Mesendoderm (in vitro differentiated cells): ENCODE data around the gene ZNF451.

Source experiments
- DNase-seq: peaks from one replicate; pipeline ENCODE4 v3.0.0; 2013
- H2AK5ac ChIP-seq: 2 replicates; pipeline ENCODE4 v1.6.1; 2013; ENCODE audit warnings: low read length, inconsistent platforms
- H2BK120ac ChIP-seq: 2 replicates; pipeline ENCODE4 v1.6.1; 2013; ENCODE audit warnings: low read depth, mild to moderate bottlenecking, low read length, moderate library complexity, mixed read lengths
- H2BK15ac ChIP-seq: replicated peaks from 2 replicates; pipeline ENCODE4 v1.6.1; 2013; ENCODE audit warnings: low read depth, mild to moderate bottlenecking, moderate library complexity
- H2BK5ac ChIP-seq: 2 replicates; pipeline ENCODE4 v1.6.1; 2013; ENCODE audit warnings: low read length, inconsistent platforms
- H3K18ac ChIP-seq: 2 replicates; pipeline ENCODE4 v1.6.1; 2013; ENCODE audit warnings: mild to moderate bottlenecking, low read length, mixed read lengths
- H3K23ac ChIP-seq: one replicate; pipeline ENCODE4 v1.6.1; 2013; ENCODE audit warnings: low read length
- H3K27ac ChIP-seq: 2 replicates; pipeline ENCODE4 v1.5.1; 2013; ENCODE audit warnings: low read depth, mild to moderate bottlenecking, inconsistent platforms, low read length, moderate library complexity
- H3K27me3 ChIP-seq: 2 replicates; pipeline ENCODE4 v1.6.1; 2013; ENCODE audit warnings: low read length, control low read depth, mild to moderate bottlenecking, inconsistent platforms; ENCODE audit not compliant: insufficient read depth, poor library complexity
- H3K36me3 ChIP-seq: 2 replicates; pipeline ENCODE4 v1.6.1; 2013; ENCODE audit warnings: low read length, inconsistent platforms; ENCODE audit not compliant: control insufficient read depth, insufficient read depth
- H3K4ac ChIP-seq: one replicate; pipeline ENCODE4 v1.6.1; 2013; ENCODE audit warnings: low read depth, mild to moderate bottlenecking, low read length, moderate library complexity
- H3K4me1 ChIP-seq: 2 replicates; pipeline ENCODE4 v1.6.1; 2013; ENCODE audit warnings: low read depth, low read length, inconsistent platforms; ENCODE audit not compliant: control insufficient read depth
- H3K4me2 ChIP-seq: 2 replicates; pipeline ENCODE4 v1.6.1; 2013; ENCODE audit warnings: low read length
- H3K4me3 ChIP-seq: 2 replicates; pipeline ENCODE4 v1.5.1; 2013; ENCODE audit warnings: mild to moderate bottlenecking, low read length
- H3K56ac ChIP-seq: one replicate; pipeline ENCODE4 v1.6.1; 2013; ENCODE audit warnings: low read length
- H3K79me1 ChIP-seq: 2 replicates; pipeline ENCODE4 v1.6.1; 2013; ENCODE audit warnings: low read length, inconsistent platforms
- H3K79me2 ChIP-seq: 2 replicates; pipeline ENCODE4 v1.6.1; 2013; ENCODE audit warnings: mild to moderate bottlenecking, low read length; ENCODE audit not compliant: control insufficient read depth, insufficient read depth
- H3K9ac ChIP-seq: 2 replicates; pipeline ENCODE4 v1.6.1; 2013; ENCODE audit warnings: low read length, inconsistent platforms
- H4K5ac ChIP-seq: one replicate; pipeline ENCODE4 v1.6.1; 2013; ENCODE audit warnings: low read length
- H4K8ac ChIP-seq: one replicate; pipeline ENCODE4 v1.6.1; 2013; ENCODE audit warnings: low read depth, mild to moderate bottlenecking, control low read depth, low read length, moderate library complexity
- WGBS: extraction: QIAGEN DNeasy Blood & Tissue Kit; methylation state at CpG from one replicate; pipeline ENCODE4 v1.1.7; 2013; ENCODE audit warnings: low lambda C conversion rate, missing lambda C conversion rate; ENCODE audit not compliant: insufficient coverage; ENCODE audit errors: extremely low coverage; 5-methylcytosine and 5-hydroxymethylcytosine counted together

ZNF451 gene

GRCh38 chr6:57130661-57131177 lies 40.7 kb downstream of the ZNF451 start:
- Histone ChIP-seq H3K27ac (no peak overlapping the region), H3K4me1 (no peaks in the 10 kb centered on the region), H2BK5ac (no peak overlapping the region)

DNA sequence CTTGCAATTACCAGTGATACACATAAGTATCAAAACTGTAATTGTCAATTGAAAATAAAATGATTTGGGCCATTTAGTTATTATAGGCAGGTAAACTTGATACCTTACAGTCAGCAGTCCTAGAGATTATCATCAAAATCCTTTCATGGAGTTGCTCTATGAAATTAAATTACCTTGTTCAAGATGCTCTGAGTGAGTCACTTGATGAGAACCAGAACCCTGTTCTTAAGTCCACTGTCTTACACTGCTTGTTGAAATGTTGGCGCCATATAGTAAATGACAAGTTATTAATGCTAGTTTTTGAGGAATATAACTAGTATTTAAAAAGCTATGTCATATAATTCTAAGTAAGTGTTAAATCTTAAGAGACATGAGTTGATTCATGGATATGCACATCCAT lies 45.0 kb downstream of the ZNF451 start:
- Histone ChIP-seq H3K18ac (no peak overlapping the region), H3K79me1 (no peaks in the 10 kb centered on the region), H3K4ac (no peak overlapping the region), H3K23ac (no peak overlapping the region), H2BK120ac (no peak overlapping the region), H3K4me1 (no peaks in the 10 kb centered on the region), H2BK15ac (no peak overlapping the region), H2BK5ac (no peak overlapping the region), H4K5ac (no peak overlapping the region), H3K27ac (no peak overlapping the region), H3K36me3 (no peaks in the 10 kb centered on the region), H3K56ac (no peak overlapping the region), H3K27me3 (no peaks in the 10 kb centered on the region), H3K4me3 (no peak overlapping the region), H3K4me2 (no peak overlapping the region), H3K9ac (no peak overlapping the region), H4K8ac (no peak overlapping the region), H3K79me2 (no peaks in the 10 kb centered on the region), H2AK5ac (no peak overlapping the region)
- no peak for DNase-seq
- WGBS, result no CpG with 5 or more reads among the region's 1 CpG

More at GRCh38 chr6:57130661-57131177, 40.7 kb downstream of the ZNF451 start:
- Histone ChIP-seq H3K4me3 (no peak overlapping the region), H2AK5ac (no peak overlapping the region), H3K27me3 (no peaks in the 10 kb centered on the region), H3K23ac (no peak overlapping the region), H4K5ac (no peak overlapping the region), H3K79me2 (no peaks in the 10 kb centered on the region), H2BK15ac (no peak overlapping the region), H3K36me3 (no peaks in the 10 kb centered on the region), H3K4me2 (no peak overlapping the region), H3K4ac (no peak overlapping the region), H3K18ac (no peak overlapping the region), H3K9ac (no peak overlapping the region), H3K79me1 (no peaks in the 10 kb centered on the region), H3K56ac (no peak overlapping the region), H4K8ac (no peak overlapping the region), H2BK120ac (no peak overlapping the region)
- no peak for DNase-seq

GRCh38 chr6:57135885-57136284 lies 45.9 kb downstream of the ZNF451 start:
- no CpG with 5 or more reads among the region's 1 CpG for WGBS
- H3K4me3 ChIP-seq, result no peak overlapping the region

DNA sequence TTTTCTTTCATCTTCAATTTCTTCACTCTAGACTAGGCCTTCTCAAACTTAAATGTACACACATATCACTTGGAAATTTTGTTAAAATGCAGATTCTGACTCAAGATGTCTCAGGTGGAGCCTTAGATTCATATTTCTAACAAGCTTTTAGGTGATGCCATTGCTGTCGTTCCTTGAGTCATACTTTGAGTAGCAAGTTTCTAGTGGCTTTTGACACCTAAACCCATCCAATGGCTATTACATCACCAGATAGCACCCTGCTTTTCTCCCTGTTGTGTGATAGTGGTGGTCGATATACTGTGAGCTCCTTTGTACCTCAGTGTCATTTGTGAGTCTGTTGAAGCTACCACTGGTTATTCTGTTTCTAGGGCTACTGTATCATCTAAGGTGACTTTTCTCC lies 47.4 kb downstream of the ZNF451 start:
- no peak overlapping the region for H3K27ac ChIP-seq
- H2BK5ac ChIP-seq, result no peak overlapping the region
- H3K23ac ChIP-seq, result no peak overlapping the region
- H3K4me3 ChIP-seq, result no peak overlapping the region
- no peak overlapping the region for H3K56ac ChIP-seq
- no peak overlapping the region for H2BK120ac ChIP-seq
- H3K79me2 ChIP-seq, result no peaks in the 10 kb centered on the region
- H3K36me3 ChIP-seq, result no peaks in the 10 kb centered on the region
- no peak overlapping the region for H3K4me2 ChIP-seq
- H2AK5ac ChIP-seq, result no peak overlapping the region
- H3K18ac ChIP-seq, result no peak overlapping the region
- H4K5ac ChIP-seq, result no peak overlapping the region
- no peaks in the 10 kb centered on the region for H3K27me3 ChIP-seq
- H3K4me1 ChIP-seq, result no peaks in the 10 kb centered on the region
- H2BK15ac ChIP-seq, result no peak overlapping the region
- H4K8ac ChIP-seq, result no peak overlapping the region
- no CpG with 5 or more reads among the region's 2 CpGs for WGBS
- no peak overlapping the region for H3K4ac ChIP-seq
- no peaks in the 10 kb centered on the region for H3K79me1 ChIP-seq
- no peak overlapping the region for H3K9ac ChIP-seq
- no peak for DNase-seq

More at GRCh38 chr6:57135885-57136284, 45.9 kb downstream of the ZNF451 start:
- Histone ChIP-seq H2BK120ac (no peak overlapping the region), H3K27ac (no peak overlapping the region), H3K23ac (no peak overlapping the region), H2BK15ac (no peak overlapping the region), H3K27me3 (no peaks in the 10 kb centered on the region), H3K79me2 (no peaks in the 10 kb centered on the region), H3K4me2 (no peak overlapping the region), H3K79me1 (no peaks in the 10 kb centered on the region), H3K9ac (no peak overlapping the region), H2AK5ac (no peak overlapping the region), H3K56ac (no peak overlapping the region), H3K36me3 (no peaks in the 10 kb centered on the region), H3K4ac (no peak overlapping the region), H3K4me1 (no peaks in the 10 kb centered on the region), H3K18ac (no peak overlapping the region), H2BK5ac (no peak overlapping the region), H4K5ac (no peak overlapping the region), H4K8ac (no peak overlapping the region)
- DNase-seq, result no peak

GRCh38 chr6:57138026-57138425 lies 48.0 kb downstream of the ZNF451 start:
- H3K4me1 ChIP-seq, result no peaks in the 10 kb centered on the region
- no peak overlapping the region for H4K8ac ChIP-seq
- H3K9ac ChIP-seq, result no peak overlapping the region
- H3K18ac ChIP-seq, result no peak overlapping the region
- H3K27ac ChIP-seq, result no peak overlapping the region
- no peaks in the 10 kb centered on the region for H3K79me2 ChIP-seq
- no peak overlapping the region for H4K5ac ChIP-seq
- no peak overlapping the region for H3K23ac ChIP-seq
- no peak overlapping the region for H3K4me3 ChIP-seq
- H2AK5ac ChIP-seq, result no peak overlapping the region
- WGBS, result no CpG with 5 or more reads among the region's 11 CpGs
- H2BK120ac ChIP-seq, result no peak overlapping the region
- no peaks in the 10 kb centered on the region for H3K36me3 ChIP-seq
- DNase-seq, result no peak
- no peak overlapping the region for H2BK5ac ChIP-seq
- no peak overlapping the region for H3K4ac ChIP-seq
- no peaks in the 10 kb centered on the region for H3K27me3 ChIP-seq
- H3K56ac ChIP-seq, result no peak overlapping the region
- no peaks in the 10 kb centered on the region for H3K79me1 ChIP-seq
- H2BK15ac ChIP-seq, result no peak overlapping the region
- no peak overlapping the region for H3K4me2 ChIP-seq

DNA sequence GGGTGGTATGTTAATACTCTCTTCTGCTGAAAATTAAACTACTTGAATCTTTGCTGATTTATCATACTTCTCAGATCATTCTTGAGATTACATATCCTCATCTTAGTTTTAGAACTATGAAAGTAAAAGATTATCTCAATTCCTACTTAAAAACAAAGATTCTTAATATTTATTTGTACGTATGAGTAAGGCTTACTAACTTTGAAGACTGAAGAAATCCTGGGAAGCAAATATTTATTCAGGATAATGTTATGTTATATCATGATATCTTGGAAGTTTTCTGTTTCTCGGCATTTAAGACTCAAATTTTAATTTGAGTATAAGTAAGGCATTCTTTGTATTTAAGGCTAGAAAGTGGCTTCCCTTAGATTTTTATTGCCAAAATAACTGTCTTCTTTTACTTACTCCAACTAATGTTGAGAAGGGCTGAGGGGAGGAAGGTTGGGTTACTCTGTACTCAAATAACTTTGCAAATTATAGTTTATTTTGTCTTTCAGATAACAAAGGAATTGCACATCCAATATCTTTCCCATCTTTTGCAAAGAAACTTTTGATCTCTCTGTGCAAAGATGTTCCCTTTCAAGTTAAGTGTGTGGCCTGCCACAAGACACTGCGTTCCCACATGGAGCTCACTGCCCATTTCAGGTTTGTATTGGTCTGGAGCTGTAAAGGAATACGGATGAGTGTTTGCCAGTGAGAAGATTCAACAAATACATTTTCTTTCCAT lies 51.6 kb downstream of the ZNF451 start:
- no peak overlapping the region for H3K18ac ChIP-seq
- H2BK15ac ChIP-seq, result no peak overlapping the region
- H3K36me3 ChIP-seq, result no peaks in the 10 kb centered on the region
- no peak overlapping the region for H2BK120ac ChIP-seq
- no peak for DNase-seq
- H2AK5ac ChIP-seq, result no peak overlapping the region
- no peaks in the 10 kb centered on the region for H3K4me1 ChIP-seq
- H3K9ac ChIP-seq, result no peak overlapping the region
- H4K8ac ChIP-seq, result no peak overlapping the region
- no peak overlapping the region for H3K27ac ChIP-seq
- no peak overlapping the region for H3K4ac ChIP-seq
- H3K23ac ChIP-seq, result no peak overlapping the region
- H3K56ac ChIP-seq, result no peak overlapping the region
- no peaks in the 10 kb centered on the region for H3K27me3 ChIP-seq
- H4K5ac ChIP-seq, result no peak overlapping the region
- H3K4me3 ChIP-seq, result no peak overlapping the region
- no peaks in the 10 kb centered on the region for H3K79me1 ChIP-seq
- no peak overlapping the region for H2BK5ac ChIP-seq
- H3K79me2 ChIP-seq, result no peaks in the 10 kb centered on the region
- H3K4me2 ChIP-seq, result no peak overlapping the region
- WGBS, result no CpG with 5 or more reads among the region's 4 CpGs
